GM21515 (cell line): ENCODE results near the gene AHCTF1.
"Not testable (repeated sequence)": the region's sequence is repeated elsewhere in the genome, so short reads cannot be mapped to it uniquely, and the experiment has no call there.

Experiments
- ATAC-seq: cut with Tn5 transposase; IDR thresholded peaks from one replicate; pipeline ENCODE4 v1.9.1; 2021; ENCODE audit not compliant: unreplicated experiment

Gene AHCTF1

DNA sequence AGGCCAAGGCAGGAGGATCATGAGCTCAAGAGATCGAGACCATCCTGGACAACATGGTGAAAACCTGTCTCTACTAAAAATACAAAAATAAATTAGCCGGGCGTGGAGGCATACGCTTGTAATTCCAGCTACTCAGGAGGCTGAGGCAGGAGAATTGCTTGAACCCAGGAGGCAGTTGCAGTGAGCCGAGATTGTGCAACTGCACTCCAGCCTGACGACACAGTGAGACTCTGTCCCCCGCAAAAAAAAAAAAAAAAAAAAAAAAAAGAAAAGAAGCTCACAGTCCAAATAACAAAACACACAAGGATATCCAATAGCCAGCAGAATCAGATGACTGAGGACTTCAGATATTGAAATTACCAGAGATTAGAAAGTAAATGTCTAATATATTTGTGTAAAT, 11.8 kb downstream of the AHCTF1 start:
- no peak for ATAC-seq

DNA sequence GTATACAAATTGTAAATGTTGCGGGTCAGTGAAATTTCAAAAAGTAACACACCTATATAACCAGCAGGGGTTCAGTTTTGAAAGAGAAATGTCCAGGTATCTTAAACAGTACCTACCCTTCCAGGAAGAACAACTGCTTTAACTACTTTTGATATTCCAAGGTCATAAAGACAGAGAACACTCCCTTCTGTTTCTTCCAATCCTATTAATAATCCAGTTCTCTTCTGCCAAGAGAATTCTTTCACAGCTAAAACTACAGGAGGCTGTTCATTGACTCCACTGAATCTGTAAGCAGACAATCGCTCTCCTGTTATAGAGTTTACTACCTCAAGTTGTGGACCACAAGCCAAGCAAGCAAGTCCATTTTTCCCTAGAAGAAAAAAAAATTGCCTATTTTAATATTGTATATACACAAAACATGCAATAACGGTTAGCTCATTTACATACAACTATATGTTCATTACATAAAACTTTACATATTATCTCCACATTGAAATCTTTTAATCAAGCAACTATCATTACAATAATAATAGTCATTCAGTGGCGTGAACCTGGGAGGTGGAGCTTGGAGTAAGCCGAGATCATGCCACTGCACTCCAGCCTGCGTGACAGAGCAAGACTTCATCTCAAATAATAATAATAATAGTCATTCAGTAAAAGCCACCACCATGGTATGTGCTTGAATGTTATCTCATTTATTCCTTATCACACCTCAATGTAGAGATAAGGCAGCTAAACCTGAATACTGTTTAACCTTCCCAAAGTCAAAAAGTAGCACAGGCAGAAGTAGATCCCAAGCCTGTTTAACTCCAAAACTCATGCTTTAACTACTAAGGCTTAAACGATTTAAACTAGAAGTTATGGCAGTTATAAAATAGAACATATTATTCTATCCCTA, 15.5 kb downstream of the AHCTF1 start:
- not testable (repeated sequence) for ATAC-seq

DNA sequence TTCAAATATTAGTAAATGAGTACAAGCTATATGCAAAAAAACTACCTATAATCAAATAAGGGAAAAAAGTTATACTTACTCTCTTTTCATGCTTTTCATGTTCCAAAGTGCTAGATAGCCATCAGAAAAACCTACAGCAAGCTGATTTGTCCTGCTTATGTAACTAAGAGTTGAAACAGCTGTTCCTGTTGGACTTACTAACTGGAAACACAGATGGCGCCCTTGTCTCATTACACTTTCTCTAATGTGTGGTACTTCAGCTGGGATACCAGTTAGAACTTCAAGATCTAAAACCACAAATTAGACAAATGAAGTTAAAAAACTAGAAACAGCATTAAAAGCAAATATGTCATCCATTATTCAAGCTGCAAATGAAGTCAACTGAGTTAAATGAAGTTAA, 24.3 kb downstream of the AHCTF1 start:
- peak; percentile 64 for ATAC-seq

DNA sequence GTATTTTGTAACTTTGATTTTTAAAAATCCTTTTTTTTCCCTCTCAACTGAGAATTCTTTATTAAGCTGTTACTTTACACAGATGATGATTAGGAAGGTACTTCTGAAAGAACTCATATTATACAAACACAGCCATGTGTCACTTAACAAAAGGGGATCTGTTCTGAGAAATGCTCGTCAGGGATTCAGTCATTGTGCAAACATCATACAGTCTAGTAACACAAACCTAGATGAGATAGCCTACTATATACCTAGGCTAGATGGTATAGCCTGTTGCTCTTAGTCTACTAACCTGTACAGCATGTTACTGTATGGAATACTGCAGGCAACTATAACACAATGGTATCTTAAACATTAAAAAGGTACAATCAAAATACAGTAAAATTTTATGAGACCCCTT, 24.9 kb downstream of the AHCTF1 start:
- ATAC-seq: no peak

DNA sequence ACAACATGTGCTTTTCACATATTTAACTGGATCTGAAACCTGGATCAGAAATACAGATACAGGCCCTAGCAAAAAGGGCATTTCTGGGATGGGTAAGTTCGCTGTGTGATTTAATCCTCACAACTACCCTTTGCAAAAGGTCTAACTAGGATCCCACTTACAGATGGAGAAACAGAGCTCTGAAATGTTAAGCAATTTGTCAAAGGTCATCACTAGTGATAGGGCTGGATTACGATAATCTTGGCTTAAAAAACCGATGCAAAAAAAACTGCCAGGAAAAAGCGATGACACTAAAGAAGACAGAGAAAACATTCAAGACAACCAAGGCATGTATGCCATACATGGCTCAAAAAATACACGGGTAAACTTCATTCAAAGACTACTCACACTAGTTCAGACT, 29.9 kb downstream of the AHCTF1 start:
- ATAC-seq: no peak

DNA sequence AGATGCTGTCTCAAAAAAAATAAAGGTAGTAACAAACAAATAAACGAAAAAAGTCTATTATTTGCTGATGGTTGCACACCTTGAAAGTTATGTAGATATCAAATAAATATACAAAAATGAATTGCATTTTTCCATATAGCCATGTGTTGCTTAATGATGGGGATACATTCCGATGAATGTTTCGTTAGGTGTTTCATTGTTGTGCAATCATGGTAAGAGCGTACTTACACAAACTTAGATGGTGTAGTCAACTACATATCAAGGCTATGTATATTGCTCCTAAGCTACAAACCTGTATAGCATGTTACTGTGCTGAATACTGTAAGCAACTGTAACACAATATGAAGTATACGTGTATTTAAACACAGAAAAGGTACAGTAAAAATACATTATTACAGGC, 34.4 kb downstream of the AHCTF1 start:
- no peak for ATAC-seq

DNA sequence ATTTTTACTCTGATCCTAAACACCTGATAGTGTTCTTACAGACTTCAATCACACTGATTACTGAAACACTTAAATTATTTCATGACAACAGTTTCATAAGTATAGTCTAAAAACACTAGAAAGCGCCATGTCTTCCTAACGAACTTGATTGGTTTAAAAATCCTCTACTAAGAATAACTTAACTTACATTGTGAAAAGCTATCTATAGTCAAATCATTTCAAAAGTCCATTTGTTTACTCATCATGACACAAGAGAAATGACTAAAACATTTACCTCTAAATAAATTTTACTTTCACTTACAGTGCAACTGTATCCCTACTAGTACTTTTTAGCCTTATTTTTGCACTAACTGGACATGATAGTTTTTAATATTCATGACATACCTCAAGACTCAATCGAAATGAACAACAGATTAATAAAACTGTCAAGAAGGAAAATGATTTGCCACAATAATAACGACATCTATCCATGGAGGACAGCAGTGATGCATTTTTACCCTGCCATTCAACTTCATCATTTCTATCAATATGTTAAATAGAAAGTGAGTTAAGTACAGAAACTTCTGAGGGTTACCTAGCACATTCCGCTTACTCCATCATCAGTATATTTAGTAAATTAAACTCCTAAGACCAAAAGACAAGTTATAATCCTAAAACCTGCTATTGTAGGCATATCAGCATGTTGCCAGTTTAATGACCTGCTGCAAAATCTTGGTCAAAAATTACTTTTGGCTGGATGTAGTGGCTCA, 38.4 kb downstream of the AHCTF1 start:
- peak; percentile 65 for ATAC-seq

DNA sequence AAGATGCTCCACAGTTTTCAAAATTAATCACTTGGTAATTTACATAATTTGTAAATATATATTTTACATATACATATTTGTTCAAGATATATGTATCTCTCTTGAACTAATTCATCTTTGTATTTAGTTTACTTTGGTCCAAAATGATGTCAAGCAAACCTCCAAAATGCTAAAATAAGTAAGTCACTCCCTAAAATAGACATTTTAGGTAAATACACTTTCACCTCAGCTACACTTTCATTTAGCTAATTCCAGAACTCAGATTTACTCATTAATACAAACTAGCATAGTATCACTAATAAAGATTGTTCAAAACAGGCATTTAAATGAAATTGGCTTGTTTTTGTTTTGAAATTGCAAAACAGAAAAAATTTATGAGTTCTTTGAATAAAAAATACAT, 40.6 kb downstream of the AHCTF1 start:
- ATAC-seq: no peak

DNA sequence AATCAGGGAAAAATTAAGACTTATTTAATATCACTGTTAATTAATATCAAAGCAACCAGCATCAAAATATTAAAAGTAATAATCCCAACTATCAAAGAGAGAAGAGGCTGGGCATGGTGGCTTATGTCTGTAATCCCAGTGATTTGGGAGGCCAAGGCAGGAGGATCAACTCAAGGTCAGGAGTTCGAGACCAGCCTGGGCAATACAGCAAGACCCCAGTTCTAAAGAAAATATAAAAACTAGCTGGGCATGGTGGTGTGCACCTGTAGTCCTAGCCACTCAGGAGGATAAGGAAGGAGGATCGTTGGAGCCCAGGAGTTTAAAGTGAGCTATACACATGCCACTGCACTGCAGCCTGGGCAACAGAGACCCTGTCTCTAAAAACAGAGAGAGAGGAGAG, 43.2 kb downstream of the AHCTF1 start:
- no peak for ATAC-seq

DNA sequence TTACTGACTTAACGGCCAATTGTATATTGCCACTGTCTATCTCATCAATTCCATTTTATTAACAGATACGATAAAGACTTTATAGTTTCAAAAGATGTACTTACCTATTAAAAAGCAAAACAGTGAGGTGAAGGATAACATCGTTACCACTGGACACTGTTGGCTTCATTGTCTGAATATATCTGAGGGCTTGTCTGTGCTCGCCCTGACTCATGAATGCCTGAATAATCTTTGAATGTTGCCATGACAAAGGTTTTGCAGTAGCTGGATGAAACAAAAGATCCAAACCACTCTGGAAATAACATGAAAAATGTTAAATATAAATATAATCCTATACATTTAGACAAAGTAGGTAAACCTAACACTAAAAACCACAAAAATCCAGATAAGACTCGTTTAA, 46.4 kb downstream of the AHCTF1 start:
- not testable (repeated sequence) for ATAC-seq

DNA sequence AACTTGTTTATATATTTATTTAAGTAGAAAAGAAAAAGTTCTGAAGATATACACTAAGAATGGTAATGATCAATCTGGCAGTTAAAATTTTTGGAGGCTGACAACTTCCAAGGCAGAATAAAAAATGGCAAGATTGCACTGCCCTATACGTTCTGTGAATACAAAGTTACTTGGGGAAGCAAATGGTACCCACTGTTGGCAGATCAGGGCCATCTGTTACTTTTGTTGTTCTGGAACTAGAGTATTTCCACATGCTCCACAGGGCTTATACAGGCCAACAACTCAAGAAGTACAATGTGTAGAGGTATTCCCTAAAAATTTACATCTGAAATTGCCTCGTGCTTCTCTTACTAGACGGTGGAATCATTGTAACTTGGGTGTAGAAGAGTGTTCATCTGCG, 53.2 kb downstream of the AHCTF1 start:
- ATAC-seq: no peak

DNA sequence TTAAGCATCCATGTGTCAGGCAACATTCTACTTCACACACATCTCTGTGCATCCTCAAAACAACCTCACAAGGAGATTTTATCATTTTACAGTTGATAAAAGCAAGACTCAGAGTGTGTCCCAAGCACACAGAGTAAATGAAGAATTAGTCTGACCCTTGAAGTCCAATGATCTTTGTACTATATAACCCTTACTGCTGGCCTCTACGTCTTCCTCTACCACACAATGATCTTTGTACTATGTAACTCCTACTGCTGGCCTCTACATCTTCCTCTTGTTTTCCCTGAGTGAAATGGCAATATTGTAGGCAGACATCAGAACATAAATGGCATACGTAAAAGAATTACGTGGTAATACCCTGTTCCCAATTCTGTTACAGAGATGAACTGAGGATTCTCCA, 55.3 kb downstream of the AHCTF1 start:
- ATAC-seq: no peak

DNA sequence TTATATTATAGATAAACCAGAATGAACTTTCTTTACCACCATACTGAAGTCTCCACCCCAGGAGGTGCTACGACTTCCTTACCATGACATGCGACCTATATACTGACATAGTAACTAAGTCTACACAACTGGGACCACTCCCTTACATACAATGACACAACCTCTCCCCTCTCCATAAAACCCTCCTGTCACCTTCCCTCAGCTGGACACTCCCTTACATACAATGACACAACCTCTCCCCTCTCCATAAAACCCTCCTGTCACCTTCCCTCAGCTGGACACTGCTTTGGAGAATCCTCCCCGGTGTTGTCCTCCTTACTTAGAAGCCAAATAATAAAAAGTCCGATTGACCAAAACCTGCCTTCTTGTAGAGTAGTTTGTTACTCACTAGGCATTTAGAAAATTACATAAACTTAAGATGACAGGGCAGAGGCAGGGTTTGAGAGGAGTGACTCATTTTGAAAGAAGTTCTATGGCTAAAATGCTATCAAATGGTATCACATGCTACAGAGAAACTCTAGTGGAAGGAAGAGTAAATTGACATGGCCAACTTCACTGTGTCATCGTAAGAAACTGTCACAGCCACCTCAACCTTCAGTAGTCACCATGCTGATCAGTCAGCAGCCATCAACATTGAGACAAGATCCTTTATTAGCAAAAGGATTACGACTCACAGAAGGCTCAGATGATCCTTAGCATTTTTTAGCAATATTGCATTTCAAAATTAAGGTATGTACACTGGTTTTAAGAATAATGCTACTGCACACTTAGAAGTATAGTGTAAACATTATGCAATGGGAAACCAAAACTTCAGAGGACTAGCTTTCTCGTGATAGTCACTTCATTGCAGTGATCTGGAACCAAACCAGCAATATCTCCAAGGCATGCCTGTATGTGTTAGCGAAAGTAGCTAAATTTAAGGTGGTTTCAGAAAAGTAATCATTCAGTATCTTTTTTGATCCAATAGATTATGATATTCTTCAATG, 56.4 kb downstream of the AHCTF1 start:
- ATAC-seq: peak; percentile 75

DNA sequence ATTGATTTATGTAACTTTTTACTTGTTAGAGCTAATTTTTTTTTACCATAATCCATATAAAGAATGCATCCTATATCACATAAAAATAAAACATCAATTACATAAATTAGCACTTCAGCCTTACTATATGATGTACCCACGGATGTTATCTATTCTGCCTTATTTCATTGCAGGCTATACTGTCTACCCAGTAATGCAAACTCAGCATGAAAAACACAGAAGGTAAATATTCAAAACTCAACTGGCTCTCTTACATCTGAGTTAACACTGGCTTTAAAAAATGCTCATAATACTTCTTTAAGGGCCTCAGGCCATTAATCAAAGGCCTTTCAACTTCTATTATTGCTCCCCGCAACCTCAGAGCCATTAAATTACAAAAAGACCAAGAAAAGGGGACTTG, 65.8 kb downstream of the AHCTF1 start:
- ATAC-seq: no peak

DNA sequence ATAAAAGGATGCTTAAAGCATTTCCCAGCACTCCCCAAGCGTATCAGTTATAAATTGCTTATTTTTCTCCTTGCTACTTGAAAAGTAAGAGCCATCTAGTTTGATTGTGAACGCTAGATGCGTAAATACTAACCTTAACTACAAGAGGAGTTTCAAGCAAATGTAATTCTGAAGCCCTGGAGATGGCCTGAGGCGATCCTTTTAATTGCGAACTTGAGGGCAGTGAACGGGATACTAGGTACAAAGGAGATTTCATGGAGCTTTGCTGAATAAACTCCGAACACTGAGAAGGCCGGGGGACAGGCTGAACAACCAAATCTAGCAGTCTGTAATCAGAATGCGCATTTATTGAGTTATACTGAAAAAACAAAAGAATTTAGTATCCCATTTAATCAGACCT, 68.0 kb downstream of the AHCTF1 start:
- ATAC-seq: not testable (repeated sequence)

DNA sequence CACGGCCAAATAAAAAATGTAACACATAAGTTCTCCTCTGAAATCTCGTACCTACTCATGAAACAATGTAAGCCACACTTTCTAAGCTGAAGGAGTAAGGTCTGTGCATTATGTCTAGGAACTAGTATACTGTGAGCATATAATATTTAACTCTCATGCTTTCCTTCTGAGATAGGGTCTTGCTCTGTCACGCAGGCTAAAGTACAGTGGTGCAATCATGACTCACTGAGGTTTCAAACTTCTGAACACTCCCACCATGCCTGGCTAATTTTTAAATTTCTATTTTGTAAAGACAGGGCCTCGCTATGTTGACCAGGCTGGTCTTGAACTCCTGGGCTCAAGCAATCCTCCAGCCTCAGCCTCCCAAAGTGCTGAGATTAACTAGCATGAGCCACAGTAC, 71.3 kb downstream of the AHCTF1 start:
- no peak for ATAC-seq

DNA sequence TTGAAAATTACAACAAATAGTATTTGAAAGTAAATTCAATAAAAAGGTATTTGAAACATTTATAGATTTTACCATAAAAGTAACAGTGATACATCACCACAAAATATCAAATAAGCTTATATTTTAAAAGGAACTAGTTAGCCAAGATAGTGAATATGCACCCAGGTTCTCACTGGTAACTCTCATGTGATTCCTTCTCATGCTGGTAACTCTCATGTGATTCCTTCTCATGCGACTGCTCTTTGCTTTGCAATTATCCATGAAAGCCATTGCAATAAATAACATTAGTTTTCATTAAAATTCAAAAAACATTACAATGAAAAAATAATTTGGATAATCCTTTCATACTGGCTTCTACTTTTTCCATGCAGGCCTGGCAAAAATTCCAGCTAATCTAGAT, 75.4 kb downstream of the AHCTF1 start:
- no peak for ATAC-seq

DNA sequence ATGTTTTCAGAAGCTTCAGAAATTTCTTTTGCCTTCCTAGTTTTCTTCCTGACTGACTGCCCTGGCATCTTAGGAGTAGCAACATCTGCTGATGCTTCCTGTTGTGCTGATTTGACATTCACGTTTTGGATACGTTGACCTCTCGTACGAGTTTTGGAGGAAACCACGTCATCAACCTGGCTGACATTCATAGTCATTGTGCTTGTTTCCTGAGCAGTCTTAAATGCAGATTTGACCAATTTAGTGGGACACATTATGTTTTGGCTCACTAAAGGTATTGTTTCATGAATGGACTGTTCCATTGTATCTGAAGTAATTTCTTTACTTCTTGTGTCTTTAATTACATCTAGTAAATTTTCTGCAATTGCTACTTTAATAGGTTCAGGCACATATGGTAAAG, 81.1 kb downstream of the AHCTF1 start:
- ATAC-seq: not testable (repeated sequence)

DNA sequence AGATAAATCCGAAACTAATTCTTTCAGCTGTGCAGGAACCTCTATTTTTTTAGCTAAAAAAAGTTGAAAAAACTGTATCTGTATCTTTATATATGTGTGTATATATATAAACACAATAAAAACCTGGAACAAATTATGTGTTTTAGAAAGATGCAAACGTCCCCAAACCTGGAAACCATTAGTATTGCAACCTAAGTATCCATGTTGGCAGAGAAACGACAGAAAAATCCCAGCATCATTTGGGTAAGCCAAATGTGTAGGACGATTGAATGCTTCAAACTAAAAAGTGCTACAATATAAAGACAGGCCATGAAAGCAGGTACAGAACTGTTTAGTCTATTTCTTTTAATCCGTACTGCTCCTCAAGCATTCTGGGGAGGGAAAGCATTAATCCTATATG, 87.9 kb downstream of the AHCTF1 start:
- ATAC-seq: no peak

DNA sequence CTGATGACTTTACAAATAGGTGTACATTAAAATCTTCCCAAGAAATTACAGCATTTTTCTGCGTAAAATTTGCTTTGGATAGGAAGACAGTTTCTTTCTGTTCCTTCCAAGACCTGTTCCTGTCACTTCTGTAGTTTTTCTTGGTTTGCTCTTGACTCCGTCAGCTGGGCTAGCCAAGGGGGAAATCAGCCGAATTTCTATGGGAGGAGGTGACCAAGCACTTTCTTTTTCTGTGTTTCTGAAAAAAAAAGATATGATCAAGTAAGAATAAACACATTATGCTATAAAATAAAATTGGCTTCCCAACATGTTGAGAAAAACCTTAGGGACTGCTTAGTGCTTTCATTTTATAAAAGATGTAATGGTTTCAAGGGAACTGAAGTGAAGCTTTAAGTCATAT, 91.0 kb downstream of the AHCTF1 start:
- ATAC-seq: not testable (repeated sequence)

DNA sequence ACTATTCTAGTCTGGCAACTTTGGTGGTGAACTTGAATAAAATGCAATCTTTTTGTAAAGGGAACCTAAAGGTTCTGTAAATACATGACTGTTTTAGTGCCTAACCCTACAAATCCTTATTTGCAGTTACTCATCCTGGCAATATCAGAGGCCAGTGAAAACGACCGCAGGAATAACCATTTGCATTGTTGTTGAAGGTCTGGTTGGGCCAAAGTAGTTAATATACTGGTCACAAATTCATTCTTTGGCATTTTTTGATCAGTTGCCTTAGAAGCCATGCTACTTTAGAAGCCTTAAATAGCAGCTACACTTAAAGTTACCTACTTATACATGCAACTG, 93.7 kb downstream of the AHCTF1 start:
- no peak for ATAC-seq
